IMR-90 (cell line): ENCODE measurements around the gene RIMBP2.

Experiments
- BHLHE40 ChIP-seq: fragments of 150-350 bp; IDR thresholded peaks from 2 replicates; pipeline ENCODE4 v1.6.1; 2016; ENCODE audit warnings: mild to moderate bottlenecking, low read depth, low read length
- CEBPB ChIP-seq: IDR thresholded peaks from 2 replicates; pipeline ENCODE4 v1.6.1; 2012; ENCODE audit warnings: low read depth, low read length, improper control_type of control experiment
- CTCF ChIP-seq: conservative IDR thresholded peaks from 2 replicates; pipeline ENCODE4 v1.5.1; 2012; ENCODE audit warnings: mild to moderate bottlenecking, low read depth, low read length, improper control_type of control experiment
- MAFK ChIP-seq: IDR thresholded peaks from 2 replicates; pipeline ENCODE4 v1.6.1; 2012; ENCODE audit warnings: low read depth, low read length, improper control_type of control experiment
- MXI1 ChIP-seq: IDR thresholded peaks from 2 replicates; pipeline ENCODE4 v1.6.1; 2012; ENCODE audit warnings: low read depth, mild to moderate bottlenecking, low read length, moderate library complexity, borderline replicate concordance
- POLR2A ChIP-seq: IDR thresholded peaks from 2 replicates; pipeline ENCODE4 v1.6.1; 2012; ENCODE audit warnings: mild to moderate bottlenecking, low read depth, low read length
- RFX5 ChIP-seq: IDR thresholded peaks from 2 replicates; pipeline ENCODE4 v1.8.0; 2012; ENCODE audit warnings: low read depth, mild to moderate bottlenecking, low read length, moderate library complexity
- USF2 ChIP-seq: fragments of 150-350 bp; IDR thresholded peaks from 2 replicates; pipeline ENCODE4 v1.6.1; 2017; ENCODE audit warnings: mild to moderate bottlenecking, antibody characterized with exemption, low read length, low read depth

- TF ChIP-seq MXI1 (no peak), USF2 (no peak), CTCF (no peak), RFX5 (no peak), BHLHE40 (no peak), POLR2A (no peak), CEBPB (no peak), MAFK (no peak)
These were observed 280.3 kb downstream of the RIMBP2 start for GRCh38 chr12:130435826-130436225.
